ENCODE data around the gene GDE1.

Gene GDE1, protein sequence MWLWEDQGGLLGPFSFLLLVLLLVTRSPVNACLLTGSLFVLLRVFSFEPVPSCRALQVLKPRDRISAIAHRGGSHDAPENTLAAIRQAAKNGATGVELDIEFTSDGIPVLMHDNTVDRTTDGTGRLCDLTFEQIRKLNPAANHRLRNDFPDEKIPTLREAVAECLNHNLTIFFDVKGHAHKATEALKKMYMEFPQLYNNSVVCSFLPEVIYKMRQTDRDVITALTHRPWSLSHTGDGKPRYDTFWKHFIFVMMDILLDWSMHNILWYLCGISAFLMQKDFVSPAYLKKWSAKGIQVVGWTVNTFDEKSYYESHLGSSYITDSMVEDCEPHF

DNA sequence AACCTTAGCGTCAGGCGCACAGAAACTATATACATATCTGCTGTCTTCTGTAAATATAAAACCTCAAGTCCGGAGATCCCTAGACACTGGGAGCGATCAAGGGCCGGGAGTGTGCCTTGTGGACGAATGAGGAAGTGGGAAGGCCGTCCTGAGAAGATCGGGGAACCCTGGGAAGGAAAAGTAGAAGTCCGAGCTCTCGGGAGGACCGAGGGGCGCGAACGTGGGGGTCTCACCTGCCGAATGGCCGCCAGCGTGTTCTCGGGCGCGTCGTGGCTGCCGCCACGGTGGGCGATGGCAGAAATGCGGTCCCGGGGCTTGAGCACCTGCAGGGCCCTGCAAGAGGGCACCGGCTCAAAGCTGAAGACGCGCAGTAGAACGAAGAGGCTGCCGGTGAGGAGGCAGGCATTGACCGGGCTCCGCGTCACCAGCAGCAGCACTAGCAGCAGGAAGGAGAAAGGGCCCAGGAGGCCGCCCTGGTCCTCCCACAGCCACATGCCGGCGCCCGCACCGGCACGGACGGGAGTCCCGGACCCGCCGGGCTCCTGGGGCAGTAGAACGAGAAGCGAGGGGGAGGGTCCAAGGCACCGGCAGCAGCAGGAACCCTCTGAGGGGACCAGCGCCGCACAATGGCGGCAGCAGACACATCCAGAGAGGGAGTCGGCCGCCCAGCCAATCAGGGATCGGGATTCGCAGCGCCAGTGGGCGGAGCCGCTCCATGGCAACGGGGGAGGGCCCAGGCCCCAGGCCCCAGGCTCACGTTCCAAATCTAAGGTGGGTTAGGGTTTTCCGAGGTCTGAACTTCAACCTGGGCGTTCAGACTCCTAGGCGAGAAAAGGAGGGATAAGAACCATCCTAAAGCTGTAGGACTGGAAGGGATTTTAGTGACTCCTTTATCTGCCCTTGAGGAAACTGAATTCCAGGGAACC is at the start of gene GDE1:
GDE1 (minus strand) TSS at position 628 of the 926 bp plus-strand sequence; CDS start at position 494, 134 bp downstream.
- TF ChIP-seq GATA3 (IDR thresholded peaks at IDR 0.05; ENCODE audit: low read depth, low read length) (no peak), GATA2 (IDR thresholded peaks at IDR 0.05; ENCODE audit: low read depth, low read length) (no peak)

DNA sequence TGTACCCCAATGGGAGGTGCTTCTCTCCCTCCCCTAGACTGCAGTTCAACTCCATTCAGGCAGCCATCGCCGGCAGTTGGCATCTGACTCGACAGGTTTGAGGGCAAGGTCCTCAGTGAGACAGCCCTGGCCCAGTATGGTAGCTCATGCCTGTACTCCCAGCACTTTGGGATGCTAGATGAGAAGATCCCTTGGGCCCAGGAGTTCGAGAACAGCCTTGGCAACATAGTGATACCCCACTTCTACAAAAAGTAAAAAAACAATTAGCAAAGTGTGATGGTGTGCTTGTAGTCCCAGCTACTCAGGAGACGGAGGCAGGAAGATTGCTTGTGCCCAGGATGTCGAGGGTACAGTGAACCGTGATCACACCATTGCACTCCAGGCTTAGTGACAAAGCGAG is 45.7 kb upstream of the GDE1 start:
- no peak for TF ChIP-seq GATA3 (IDR thresholded peaks at IDR 0.05; ENCODE audit: low read depth, low read length)

DNA sequence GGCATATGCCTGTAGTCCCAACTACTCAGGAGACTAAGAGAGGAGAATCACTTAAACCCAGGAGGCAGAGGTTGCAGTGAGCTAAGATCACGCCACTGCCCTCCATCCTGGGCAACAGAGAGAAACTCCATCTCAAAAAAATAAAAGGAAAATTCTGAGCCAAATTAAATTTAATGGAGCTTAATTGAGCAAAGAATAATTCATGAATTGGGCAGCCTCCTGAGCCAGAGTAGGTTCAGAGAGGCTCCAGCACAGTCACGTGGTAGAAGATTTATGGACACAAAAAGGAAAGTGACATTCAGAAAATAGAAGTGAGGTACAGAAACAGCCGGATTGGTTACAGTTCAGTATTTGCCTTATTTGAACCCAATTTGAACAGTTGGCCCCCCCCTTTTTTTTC is 44.5 kb upstream of the GDE1 start:
- TF ChIP-seq GATA2 (IDR thresholded peaks at IDR 0.05; ENCODE audit: low read depth, low read length) = no peak
- no peak for TF ChIP-seq GATA3 (IDR thresholded peaks at IDR 0.05; ENCODE audit: low read depth, low read length)

DNA sequence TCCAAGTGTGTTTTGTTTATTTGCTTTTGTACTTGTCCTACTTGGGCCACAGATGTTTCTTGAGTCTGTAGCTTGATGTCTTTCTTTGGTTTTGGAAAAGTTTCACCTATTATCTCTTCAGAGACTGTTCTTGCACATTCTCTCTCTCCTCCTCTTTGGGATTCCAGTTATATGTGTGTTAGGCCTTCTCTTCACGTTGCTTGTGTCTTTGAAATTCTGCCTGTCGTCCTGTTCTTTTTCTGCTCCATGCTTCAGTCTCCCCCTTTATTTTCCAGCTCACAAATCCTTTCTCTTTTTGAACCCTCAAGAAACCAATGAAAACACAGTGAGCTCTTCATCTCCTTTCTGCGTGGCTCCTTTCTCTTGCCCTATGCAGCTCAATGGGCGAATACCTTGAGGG is 41.5 kb upstream of the GDE1 start:
- TF ChIP-seq GATA3 (IDR thresholded peaks at IDR 0.05; ENCODE audit: low read depth, low read length) = no peak
- no peak for TF ChIP-seq GATA2 (IDR thresholded peaks at IDR 0.05; ENCODE audit: low read depth, low read length)

DNA sequence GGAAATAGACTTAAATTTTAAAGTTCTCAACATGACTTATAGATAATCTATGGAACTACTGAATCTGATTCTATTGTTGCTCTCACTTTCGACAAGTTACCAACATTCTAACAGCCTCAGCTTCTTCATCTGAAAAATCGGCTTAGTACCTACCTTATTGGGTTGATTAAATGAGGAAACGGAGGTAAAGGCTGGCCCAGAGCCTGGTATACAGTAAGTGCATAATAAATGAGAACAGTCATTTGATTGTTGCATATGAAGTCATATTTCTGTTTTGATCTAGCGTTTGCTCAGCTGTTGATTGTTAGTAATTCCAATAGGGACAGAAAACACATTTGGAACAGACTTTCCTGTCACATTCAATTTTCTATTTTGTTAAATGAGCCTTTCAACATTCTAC is 38.2 kb upstream of the GDE1 start:
- TF ChIP-seq GATA3 (IDR thresholded peaks at IDR 0.05; ENCODE audit: low read depth, low read length) (no peak), GATA2 (IDR thresholded peaks at IDR 0.05; ENCODE audit: low read depth, low read length) (no peak)

DNA sequence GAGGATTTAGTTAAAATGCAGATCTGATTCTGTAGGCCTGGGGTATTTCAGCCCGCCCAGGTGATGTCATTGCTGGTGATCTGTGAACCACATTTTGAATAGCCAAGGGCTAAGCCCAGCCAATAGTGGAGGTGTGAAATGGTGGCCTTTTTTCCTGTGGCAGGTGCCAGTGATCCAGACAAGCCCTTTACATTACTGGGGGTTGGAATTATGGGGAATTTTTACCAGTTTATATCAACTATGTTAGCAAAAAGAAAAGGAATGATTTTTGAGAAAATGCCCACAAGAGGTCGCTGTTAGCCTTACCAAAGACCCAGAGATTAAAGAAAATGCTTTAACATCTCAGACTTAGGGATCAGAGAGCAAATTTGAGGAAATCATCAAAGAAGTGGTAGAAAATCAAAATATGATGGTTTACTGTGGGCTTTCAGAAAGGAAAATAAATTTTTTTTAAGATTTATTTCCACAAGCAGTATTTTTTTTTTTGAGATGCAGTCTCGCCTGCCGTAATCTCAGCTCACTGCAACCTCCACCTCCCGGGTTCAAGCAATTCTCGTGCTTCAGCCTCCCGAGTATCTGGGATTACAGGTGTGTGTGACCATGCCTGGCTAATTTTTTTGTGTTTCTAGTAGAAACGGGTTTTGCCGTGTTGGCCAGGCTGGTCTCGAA is 37.5 kb upstream of the GDE1 start:
- TF ChIP-seq GATA3 (IDR thresholded peaks at IDR 0.05; ENCODE audit: low read depth, low read length) (no peak), GATA2 (IDR thresholded peaks at IDR 0.05; ENCODE audit: low read depth, low read length) (no peak)

DNA sequence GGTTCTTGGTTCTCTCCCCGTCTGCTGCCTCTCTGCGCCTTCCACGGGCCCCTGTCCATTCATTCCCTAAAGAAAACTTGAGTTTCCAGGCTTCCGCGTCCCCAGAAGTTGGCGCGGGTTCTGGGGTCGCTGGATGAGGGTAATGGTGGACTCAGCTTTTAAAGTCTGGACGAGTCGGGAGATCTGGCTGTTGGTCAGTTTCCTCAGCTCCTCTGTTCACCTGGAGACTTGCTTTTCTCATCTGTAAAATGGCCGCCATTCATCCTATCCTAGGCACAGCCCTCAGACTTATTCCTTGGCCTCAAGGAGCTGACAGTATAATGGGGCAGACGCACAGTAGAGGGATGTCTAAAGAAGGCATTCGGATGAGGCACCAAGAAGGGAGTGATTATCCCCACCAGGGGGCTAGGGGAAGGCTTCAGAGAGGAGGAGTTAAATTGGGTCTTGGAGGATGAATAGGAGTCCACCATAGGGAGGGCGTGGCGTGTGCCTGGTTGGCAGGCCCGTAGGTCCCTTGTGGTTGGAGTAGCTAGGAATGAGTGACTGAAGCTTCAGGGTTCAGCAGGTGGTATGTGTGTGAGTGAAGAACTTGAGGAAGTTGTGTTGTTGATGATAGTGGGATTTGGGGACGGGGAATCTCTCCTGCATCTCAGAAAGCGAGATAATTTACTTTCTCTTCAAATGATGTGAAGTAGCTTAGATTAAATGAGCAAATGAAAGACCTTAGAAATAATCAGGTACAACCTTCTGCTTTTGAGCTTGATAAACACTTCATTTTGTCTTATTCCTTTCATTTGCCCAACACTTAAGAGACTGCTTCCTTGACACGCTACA is 34.3 kb upstream of the GDE1 start:
- no peak for TF ChIP-seq GATA3 (IDR thresholded peaks at IDR 0.05; ENCODE audit: low read depth, low read length)
- no peak for TF ChIP-seq GATA2 (IDR thresholded peaks at IDR 0.05; ENCODE audit: low read depth, low read length)

DNA sequence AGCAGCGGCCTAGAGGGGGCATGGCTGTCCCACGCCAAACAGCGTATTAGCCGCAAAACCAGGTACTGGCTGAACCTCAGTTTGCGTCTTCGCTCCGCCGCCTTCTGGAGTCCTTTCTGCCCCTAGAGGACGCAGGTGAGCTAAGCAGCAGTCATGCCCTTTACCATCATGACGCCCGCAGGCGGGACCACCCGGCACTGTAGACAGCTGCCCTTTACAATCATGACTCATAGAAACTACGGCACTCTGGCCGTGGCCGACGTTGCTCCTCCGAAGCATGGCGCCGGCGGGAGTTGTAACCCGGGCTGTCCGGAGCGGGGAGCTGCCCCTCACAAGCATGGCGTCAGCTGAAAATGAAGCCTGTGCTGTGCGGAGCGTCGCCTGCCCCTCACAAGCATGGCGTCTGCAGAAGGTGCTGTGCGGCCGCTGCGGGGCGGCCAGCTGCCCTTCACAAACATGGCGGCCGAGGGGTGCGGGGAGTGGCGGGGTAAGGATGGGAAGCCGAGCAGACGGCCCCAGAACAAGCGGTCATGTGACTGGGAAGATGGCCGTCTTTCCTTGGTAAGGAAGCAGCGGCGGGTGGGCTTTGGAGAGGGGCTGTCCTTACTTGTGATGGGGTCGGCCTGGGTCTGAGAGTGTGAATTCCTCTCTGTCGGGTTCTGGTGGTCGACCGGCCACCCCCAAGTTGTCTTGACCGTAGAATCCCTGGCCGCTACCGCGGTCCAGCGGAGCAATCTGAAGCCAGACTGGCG is 33.5 kb upstream of the GDE1 start, which contains the start of gene VPS35L:
VPS35L (plus strand) TSS at position 518 of the 752 bp plus-strand sequence; CDS start at position 545, 27 bp downstream.
- TF ChIP-seq GATA3 (IDR thresholded peaks at IDR 0.05; ENCODE audit: low read depth, low read length) = no peak
- TF ChIP-seq GATA2 (IDR thresholded peaks at IDR 0.05; ENCODE audit: low read depth, low read length) = no peak

DNA sequence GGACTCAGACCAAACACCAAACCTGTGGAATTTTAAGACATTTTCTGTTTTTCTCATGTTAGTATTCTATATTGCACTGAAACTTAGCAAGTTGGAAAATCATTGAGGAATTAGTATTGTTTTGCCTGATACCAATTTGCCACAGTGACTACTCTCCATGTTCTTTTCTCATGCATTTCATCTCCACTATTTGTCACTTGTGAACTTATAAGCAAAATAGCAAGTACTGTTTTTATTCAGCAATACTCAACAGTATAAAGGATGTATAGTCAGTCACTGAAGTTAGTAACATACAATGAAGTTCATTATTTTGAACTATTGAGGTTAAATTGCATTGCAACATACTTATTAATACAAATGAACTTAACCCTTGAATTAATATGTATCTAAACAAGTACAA is 27.8 kb upstream of the GDE1 start:
- TF ChIP-seq GATA2 (IDR thresholded peaks at IDR 0.05; ENCODE audit: low read depth, low read length) (no peak), GATA3 (IDR thresholded peaks at IDR 0.05; ENCODE audit: low read depth, low read length) (no peak)

DNA sequence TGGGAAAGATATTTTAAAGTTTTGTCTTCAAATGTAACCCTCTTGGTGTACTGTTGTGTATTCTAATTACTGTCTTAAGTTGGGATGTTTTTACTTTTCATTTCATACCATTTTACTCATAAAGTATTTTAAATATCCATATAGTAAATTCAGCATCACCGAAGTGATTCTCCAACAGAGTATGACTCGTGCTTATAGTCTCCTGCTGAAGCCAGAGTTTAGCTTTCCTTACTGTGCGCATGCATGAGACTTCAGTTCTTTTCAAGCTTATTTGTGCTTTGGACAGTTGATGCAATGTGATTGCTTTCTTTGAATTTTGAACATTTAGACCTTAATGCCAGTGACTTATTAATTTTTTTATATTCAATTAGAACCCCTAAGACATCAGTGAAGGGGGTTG is 26.2 kb upstream of the GDE1 start:
- no peak for TF ChIP-seq GATA3 (IDR thresholded peaks at IDR 0.05; ENCODE audit: low read depth, low read length)

DNA sequence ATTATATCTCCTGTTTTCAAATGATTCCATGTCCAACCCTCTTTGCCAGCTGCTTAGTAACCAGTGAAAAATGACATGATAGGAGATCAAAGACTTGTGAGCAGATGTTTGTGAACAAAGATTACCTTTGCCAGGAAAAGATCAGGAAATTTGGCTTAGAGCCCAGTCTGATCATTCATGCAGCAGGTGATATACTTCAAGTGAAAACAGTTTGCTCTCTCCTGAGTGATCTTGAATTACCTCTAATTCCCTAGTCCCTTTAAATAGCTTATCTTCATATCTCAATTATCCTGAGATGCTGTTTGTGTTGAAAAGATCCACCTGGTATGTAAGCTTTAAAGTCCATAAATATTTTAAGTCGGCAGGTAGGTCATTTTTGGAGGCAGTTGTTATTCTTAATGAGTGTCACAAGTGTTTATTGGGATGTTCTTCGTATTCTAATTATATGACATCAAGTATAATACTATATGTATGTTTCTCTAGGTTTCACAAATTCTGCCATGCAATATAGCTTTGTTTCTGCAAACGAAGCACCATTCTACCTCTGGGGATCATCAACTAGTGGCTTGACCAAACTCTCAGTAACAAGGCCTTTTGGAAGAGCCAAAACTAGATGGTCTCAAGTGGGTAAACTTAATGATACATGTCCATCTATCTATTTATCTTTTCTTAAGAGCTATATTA is 20.4 kb upstream of the GDE1 start:
- TF ChIP-seq GATA3 (IDR thresholded peaks at IDR 0.05; ENCODE audit: low read depth, low read length) (no peak), GATA2 (IDR thresholded peaks at IDR 0.05; ENCODE audit: low read depth, low read length) (no peak)

DNA sequence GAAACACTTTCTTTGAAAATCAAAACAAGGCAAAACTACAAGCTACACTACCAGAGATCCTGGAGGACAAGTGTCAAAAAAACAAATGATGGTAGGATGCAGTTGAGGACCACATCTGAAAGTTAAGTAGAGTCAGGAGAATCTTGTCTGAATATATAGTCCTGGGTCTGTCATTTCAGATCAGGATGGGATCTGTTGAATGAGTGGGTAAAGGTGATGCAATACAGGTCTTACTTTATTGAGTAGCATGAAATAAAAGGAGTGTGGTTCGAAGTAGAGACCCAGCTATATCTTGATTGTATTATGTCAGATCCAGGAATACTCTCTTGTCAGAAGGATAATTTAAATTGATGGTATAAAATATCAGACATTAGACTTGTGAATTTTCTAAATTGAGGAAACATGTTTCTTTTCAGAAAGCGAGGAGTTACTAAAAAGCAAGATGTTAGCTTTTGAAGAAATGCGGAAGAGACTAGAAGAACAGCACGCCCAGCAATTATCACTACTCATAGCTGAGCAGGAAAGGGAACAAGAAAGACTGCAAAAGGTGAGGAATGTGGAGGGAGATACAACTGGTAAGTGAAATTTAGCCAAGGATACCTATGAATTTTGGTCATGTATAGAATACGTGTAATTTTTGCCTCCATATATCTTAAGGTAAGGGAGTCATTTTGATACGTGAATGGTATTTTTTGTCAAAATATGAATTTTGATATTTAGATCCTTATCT is 18.5 kb upstream of the GDE1 start:
- no peak for TF ChIP-seq GATA2 (IDR thresholded peaks at IDR 0.05; ENCODE audit: low read depth, low read length)
- TF ChIP-seq GATA3 (IDR thresholded peaks at IDR 0.05; ENCODE audit: low read depth, low read length) = no peak
